ENCODE results near the gene PARVB.

PARVB gene

DNA sequence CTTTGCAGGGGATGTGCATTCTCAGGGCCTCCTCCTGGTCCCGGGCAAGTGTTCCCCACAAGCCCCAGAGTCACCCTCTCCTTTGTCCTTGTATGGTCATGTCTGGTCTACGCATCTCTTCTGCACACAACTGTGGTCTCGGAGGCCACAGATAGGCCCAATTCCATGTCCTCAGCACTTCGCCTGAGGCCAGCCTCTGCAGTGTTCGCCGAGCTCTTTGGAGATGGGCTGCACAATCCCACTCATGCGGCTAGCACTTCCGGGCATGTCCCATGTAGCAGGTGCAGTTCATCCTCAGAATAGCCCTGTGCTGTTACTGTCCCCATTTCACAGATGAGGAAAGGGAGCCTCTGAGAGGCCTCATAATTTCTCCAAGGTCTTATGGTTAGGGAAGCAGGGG, 164.2 kb downstream of the PARVB start:
- no peak for TF ChIP-seq CTCF (IDR thresholded peaks at IDR 0.05)

DNA sequence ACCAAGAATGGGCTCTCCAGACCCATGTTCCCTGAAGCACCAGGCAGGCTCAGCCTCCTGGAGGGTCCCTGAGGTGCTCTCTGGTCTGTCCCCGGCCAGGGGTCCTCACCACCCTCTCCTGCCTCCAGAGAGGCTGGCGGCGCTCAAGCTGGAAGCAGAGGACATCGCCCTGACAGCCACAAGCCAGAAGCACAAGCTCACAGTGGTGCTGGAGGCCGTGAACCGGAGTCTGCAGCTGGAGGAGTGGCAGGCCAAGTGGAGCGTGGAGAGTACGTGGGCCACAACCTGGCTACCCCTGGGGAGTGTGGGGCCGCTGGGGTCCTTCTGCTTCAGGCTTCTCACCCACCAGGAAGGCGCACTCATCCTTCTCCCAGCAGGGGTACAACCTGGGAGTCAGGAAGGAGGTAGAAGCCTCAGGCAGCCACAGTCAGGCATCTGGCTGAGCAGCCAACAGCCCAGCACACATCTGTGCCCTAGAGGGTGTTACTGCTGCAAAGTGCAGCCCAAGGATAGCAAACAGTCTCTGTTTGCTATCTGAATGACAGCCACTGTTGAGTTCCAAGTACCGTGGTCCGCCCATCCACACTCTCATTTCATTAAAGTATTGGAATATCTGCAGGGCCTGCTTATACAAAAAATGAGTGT, 165.0 kb downstream of the PARVB start:
- no peak for TF ChIP-seq CTCF (IDR thresholded peaks at IDR 0.05)

DNA sequence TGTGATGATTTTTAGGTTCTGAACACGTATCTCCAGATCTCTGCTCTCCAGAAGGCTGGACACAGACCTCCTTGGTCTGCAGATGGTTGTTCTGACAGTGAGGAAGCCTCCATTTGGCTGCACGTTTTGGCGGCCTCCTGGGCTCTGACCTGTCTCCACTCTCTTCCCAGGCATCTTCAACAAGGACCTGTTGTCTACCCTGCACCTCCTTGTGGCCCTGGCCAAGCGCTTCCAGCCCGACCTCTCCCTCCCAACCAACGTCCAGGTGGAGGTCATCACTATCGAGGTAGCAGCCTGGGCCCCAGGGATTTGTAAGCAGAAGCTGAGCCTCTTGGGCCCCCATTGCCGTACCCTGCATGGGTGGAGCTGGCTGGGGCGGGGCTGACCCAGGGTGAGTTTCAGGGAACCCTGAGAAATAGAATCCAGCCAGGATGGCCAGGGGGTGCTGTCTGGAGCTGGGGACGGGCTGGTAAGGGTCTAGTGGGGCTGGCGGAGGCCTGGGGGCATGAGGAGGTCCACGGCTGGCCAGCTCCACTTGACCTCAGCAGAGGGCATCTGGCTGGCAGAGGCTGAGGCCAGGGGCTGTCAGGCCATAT, 166.4 kb downstream of the PARVB start:
- TF ChIP-seq CTCF (IDR thresholded peaks at IDR 0.05): no peak

DNA sequence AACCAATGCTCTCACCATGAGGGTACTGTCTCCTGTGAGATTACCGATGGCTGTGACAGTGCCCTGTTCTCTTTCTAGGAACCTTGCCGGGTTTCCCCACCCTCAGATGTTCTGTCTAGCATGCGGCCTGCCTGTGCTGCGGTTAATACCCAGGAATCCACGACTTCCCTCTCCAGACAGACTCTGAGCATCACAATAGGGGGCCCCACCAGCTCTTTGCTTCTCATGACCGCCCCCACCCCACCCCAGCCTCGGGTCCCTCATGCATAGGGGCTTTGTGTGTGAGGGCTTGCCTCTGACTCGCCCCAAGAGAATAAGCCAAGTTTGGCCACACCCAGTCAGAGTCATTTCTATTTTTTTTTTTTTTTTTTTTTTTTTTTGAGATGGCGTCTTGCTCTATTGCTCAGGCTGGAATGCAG, 166.9 kb downstream of the PARVB start:
- TF ChIP-seq CTCF (IDR thresholded peaks at IDR 0.05): no peak

DNA sequence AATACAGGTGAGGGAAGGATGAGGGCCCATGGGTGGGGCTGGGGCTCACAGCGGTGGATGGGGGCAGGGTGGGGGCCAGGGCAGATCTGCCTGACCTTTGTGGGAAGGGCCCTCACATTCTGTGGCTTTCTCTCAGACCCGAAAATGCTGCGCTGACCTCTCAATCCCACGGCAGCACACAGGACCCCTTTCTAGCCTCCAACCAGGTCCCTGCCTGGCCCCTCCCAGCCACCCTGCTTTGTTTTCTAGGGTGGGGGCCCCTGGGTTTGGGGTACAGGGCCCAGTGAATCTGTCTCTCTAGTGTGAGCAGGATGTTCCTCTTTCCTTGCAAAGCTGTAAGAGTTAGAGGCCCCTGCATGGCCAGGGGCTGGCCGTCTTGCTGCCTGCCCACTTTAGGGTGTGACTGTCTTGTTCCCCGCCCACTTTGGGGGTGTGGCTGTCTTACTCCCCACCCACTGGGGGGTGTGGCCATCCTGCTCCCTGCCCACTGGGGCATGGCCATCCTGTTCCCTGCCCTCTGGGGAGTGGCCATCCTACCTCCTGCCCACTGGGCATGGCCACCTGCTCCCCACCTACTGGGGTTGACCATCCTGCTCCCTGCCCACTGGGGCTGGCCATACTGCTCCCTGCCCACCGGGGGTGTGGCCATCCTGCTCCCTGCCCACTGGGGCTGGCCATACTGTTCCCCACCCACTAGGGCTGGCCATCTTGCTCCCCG, 168.2 kb downstream of the PARVB start:
- TF ChIP-seq CTCF (IDR thresholded peaks at IDR 0.05): no peak

GRCh38 chr22:44192816-44193534, 168.9 kb downstream of the PARVB start:
- TF ChIP-seq CTCF (IDR thresholded peaks at IDR 0.05): no peak

DNA sequence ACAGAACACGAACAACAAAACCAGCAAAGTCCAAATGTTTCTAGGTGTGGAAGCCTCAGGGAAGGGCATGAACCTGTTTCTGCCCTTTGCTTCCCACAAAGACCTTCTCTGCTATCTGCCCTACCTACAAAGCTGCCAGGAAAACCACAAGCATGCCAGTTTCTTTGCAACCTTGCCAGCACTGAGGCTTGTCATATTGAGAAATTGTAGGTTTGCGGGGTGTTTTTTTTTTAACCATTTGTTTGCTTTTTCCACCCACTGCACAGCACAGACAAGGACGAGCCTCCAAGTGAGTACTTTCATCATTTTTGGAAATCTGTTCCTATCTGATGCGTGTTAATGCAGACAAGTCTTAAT, 169.4 kb downstream of the PARVB start:
- no peak for TF ChIP-seq CTCF (IDR thresholded peaks at IDR 0.05)
